Peyer's patch (tissue), 4 donors: ENCODE results near the gene QPRT. TPM values are rescaled to one million over a fixed set of nuclear protein-coding genes. Genes with fewer than 3 reads are reported as not detected.

Source experiments
- DNase-seq, 3 donors: peaks; one replicate each; pipeline ENCODE4 v3.0.0-alpha.2; 2017 to 2019
- H3K27ac ChIP-seq, 4 donors: fragments of 200-600 bp; sonication (generic); one replicate each; pipeline ENCODE4 v1.5.1; 2016 to 2019
- H3K27me3 ChIP-seq, 2 donors: fragments of 200-600 bp; sonication (generic); one replicate each; pipeline ENCODE4 v1.5.1; 2019
- H3K36me3 ChIP-seq, 3 donors: fragments of 200-600 bp; sonication (generic); one replicate each; pipeline ENCODE4 v1.5.1; 2016 to 2019
- H3K4me1 ChIP-seq, 4 donors: fragments of 200-600 bp; sonication (generic); one replicate each; pipeline ENCODE4 v1.5.1; 2016 to 2019
- H3K4me3 ChIP-seq, 4 donors: fragments of 200-600 bp; sonication (generic); 1 replicate in 3 of 4; 2 replicates in 1 of 4; pipeline ENCODE4 v1.5.1; 2016 to 2019; ENCODE audit warnings: mild to moderate bottlenecking in 1 of 4
- H3K9me3 ChIP-seq, 4 donors: fragments of 200-600 bp; sonication (generic); one replicate each; pipeline ENCODE4 v1.5.1; 2016 to 2019; ENCODE audit warnings: mild to moderate bottlenecking in 1 of 4
- POLR2A ChIP-seq, 2 donors: fragments of 450-650 bp; IDR thresholded peaks; one replicate each; pipeline ENCODE4 v1.5.1; 2017; ENCODE audit warnings: antibody characterized with exemption in 2 of 2, mild to moderate bottlenecking in 2 of 2, moderate library complexity in 2 of 2
- total RNA-seq, 4 donors: library from RNA; depleted of rRNA; stranded (reverse); fragments of >200 nt; gene quantifications; one replicate each; pipeline ENCODE4 v1.1.0, GENCODE V29; 2016
- TF ChIP-seq, protein P1 (sequence below), 6 experiments: fragments of 450-650 bp in 4 of 6; fragments of 200-600 bp in 2 of 6; sonication (generic) in 1 of 6; IDR thresholded peaks; one replicate each; pipeline ENCODE4 v1.5.1; 2017 to 2019; ENCODE audit warnings: antibody characterized with exemption in 6 of 6, mild to moderate bottlenecking in 3 of 6, moderate library complexity in 1 of 6

Gene QPRT
- total RNA-seq, 4 donors from 2014 or later, result 40.4 to 96.3 (median 47.4) TPM

DNA sequence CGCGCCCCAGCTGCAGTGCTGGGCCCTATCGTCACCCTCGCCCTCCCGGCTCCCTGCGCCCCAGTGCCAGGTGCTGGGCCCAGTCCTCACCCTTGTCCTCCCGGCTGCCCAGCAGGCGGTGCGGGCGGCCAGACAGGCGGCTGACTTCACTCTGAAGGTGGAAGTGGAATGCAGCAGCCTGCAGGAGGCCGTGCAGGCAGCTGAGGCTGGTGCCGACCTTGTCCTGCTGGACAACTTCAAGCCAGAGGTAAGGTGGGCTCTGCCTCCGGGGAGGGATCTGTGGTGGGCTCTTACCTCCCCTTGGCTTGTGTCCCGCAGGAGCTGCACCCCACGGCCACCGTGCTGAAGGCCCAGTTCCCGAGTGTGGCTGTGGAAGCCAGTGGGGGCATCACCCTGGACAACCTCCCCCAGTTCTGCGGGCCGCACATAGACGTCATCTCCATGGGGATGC is 17.9 kb downstream of the QPRT start:
- no peak for DNase-seq
- peaks cover 0 to 7% (median 0%) of the 10 kb centered on the region in 4 donors for H3K4me1 ChIP-seq
- no peak overlapping the region for H3K4me3 ChIP-seq
- peaks cover 0 to 9% (median 0%) of the 10 kb centered on the region in 4 donors for H3K9me3 ChIP-seq
- no peak overlapping the region for H3K27ac ChIP-seq
- H3K36me3 ChIP-seq, result peaks cover 0 to 5% (median 0%) of the 10 kb centered on the region in 3 donors
- no peaks in the 10 kb centered on the region for H3K27me3 ChIP-seq
- TF ChIP-seq, protein P1, sequence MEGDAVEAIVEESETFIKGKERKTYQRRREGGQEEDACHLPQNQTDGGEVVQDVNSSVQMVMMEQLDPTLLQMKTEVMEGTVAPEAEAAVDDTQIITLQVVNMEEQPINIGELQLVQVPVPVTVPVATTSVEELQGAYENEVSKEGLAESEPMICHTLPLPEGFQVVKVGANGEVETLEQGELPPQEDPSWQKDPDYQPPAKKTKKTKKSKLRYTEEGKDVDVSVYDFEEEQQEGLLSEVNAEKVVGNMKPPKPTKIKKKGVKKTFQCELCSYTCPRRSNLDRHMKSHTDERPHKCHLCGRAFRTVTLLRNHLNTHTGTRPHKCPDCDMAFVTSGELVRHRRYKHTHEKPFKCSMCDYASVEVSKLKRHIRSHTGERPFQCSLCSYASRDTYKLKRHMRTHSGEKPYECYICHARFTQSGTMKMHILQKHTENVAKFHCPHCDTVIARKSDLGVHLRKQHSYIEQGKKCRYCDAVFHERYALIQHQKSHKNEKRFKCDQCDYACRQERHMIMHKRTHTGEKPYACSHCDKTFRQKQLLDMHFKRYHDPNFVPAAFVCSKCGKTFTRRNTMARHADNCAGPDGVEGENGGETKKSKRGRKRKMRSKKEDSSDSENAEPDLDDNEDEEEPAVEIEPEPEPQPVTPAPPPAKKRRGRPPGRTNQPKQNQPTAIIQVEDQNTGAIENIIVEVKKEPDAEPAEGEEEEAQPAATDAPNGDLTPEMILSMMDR (IDR thresholded peaks at IDR 0.05), result no peak
- no peak for TF ChIP-seq POLR2A (IDR thresholded peaks at IDR 0.05)

DNA sequence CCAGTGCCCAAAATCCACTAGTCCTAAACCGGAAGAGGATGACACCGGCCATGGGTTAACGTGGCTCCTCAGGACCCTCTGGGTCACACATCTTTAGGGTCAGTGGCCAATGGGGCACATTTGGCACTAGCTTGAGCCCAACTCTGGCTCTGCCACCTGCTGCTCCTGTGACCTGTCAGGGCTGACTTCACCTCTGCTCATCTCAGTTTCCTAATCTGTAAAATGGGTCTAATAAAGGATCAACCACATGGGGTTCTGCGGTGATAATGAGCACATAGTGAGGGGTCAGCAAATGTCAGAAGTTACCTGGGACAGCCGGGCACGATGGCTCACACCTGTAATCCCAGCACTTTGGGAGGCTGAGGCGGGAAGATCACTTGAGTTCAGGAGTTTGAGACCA is 18.4 kb downstream of the QPRT start:
- TF ChIP-seq, protein P1 (IDR thresholded peaks at IDR 0.05), result no peak
- no peak for TF ChIP-seq POLR2A (IDR thresholded peaks at IDR 0.05)
- Histone ChIP-seq H3K9me3 (peaks cover 0 to 9% (median 0%) of the 10 kb centered on the region in 4 donors), H3K27me3 (no peaks in the 10 kb centered on the region), H3K4me3 (no peak overlapping the region), H3K36me3 (peaks cover 0 to 5% (median 0%) of the 10 kb centered on the region in 3 donors), H3K4me1 (peaks cover 0 to 7% (median 2%) of the 10 kb centered on the region in 4 donors), H3K27ac (no peak overlapping the region)
- no peak for DNase-seq

DNA sequence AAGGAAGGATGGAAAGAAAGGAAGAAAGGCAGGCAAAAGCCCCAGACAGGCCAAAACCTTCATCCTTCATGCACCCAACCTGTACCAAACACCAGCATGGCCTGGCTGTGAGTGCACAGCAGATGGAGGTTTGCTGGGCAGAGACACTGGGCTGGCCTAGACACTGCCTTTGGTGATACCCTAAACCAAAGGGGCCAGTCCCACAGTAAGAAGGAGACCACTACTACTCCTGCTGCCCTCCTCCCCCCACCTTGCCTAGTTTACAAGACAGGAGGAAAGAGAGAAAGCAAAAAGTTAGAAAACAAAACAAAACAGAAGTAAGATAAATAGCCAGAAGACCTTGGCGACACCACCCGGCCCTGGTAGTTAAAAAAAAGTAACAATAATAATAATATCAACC is 19.1 kb downstream of the QPRT start:
- H3K36me3 ChIP-seq, result peaks cover 0 to 5% (median 0%) of the 10 kb centered on the region in 3 donors
- H3K4me1 ChIP-seq, result peaks cover 0 to 10% (median 4%) of the 10 kb centered on the region in 4 donors
- peaks cover 0 to 9% (median 0%) of the 10 kb centered on the region in 4 donors for H3K9me3 ChIP-seq
- no peaks in the 10 kb centered on the region for H3K27me3 ChIP-seq
- no peak overlapping the region for H3K4me3 ChIP-seq
- TF ChIP-seq, protein P1 (IDR thresholded peaks at IDR 0.05), result no peak
- no peak for TF ChIP-seq POLR2A (IDR thresholded peaks at IDR 0.05)
- DNase-seq, result no peak
- H3K27ac ChIP-seq, result no peak overlapping the region

DNA sequence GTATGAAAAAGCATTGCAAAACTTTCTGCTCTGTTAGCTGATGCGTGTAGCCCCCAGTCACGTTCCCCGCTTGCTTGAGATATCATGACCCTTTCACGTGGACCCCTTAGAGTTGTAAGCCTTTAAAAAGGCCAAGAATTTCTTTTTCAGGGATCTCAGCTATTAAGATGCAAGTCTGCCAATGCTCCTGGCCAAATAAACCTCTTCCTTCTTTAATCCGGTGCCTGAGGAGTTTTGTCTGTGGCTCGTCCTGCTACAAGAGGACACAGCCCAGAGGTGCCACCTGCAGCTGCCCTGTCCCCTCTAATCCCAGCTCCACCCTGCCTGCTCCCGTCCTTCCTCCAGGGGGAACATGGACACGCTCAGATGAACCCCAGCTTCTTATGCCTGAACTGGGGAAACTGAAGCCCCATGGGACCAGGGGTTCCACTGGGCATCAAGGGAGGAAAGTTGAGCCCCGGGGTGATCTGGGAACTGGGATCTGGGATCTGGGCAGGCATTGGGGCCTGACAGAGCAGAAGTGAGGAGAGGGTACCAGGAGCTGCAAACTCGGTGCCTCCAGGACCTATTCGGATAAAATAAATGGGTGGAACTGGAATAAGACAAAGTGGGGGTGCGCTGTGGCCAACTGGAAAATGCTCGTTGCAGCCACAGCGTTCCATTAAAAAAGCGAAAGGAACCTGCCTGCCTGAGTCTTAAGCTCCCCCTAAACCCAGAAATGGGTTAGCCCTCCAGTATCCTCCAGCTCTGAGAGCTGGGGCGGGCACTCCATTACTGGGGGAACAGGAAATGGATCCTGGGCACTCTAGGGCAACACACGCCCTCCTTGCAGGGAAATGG is 19.7 kb downstream of the QPRT start:
- Histone ChIP-seq H3K4me3 (no peak overlapping the region), H3K27ac (no peak overlapping the region), H3K9me3 (peaks cover 0 to 9% (median 0%) of the 10 kb centered on the region in 4 donors), H3K27me3 (no peaks in the 10 kb centered on the region), H3K4me1 (peaks cover 0 to 10% (median 4%) of the 10 kb centered on the region in 4 donors), H3K36me3 (peaks cover 0 to 5% (median 0%) of the 10 kb centered on the region in 3 donors)
- DNase-seq, result peak in 1 of 3 donors; percentile 23
- TF ChIP-seq POLR2A (IDR thresholded peaks at IDR 0.05), result no peak
- TF ChIP-seq, protein P1 (IDR thresholded peaks at IDR 0.05), result no peak

DNA sequence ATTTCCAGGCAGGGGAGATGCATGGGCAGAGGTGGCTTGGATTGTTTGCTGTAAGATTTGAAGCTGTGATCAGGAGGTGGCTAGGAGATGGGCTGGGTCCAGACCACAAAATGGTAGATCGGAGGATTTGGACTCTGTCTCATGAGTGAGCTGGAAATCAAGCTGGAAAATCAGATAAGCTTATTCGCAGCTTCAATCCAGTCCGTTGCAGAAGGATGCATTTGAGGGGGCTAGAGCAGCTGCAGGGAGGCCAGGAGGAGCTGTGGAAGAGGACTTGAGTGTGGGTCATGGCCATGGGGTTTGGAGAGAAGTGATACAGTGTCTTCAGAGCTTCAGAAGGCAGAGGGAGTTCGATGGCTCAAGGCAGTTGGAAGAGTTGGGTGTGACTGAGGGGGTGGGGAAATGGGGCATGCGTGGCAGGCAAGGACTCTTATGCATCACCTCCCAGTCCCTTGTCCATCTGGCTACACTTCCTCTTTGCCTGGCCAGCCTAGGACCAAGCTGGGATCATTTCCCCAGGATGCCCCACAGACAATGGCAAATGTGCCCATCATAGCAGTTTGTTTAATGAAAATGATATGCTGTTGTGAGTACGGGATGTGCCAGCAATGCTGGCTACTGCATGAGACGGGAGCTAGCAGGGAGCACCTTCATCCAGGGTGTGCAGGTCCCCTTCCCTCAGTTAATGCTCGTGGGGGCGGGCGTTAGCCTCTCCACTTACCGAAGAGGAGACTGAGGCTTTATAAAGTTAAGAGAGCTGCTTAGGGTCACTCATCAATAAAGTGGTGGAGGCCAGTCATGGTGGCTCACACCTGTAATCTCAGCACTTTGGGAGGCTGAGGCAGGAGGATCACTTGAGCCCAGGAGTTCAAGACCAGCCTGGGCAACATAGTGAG is 20.6 kb downstream of the QPRT start:
- Histone ChIP-seq H3K4me3 (no peak overlapping the region), H3K9me3 (peaks cover 0 to 9% (median 0%) of the 10 kb centered on the region in 4 donors), H3K4me1 (peaks cover 0 to 10% (median 4%) of the 10 kb centered on the region in 4 donors), H3K27me3 (no peaks in the 10 kb centered on the region), H3K27ac (no peak overlapping the region), H3K36me3 (peaks cover 0 to 5% (median 0%) of the 10 kb centered on the region in 3 donors)
- TF ChIP-seq, protein P1 (IDR thresholded peaks at IDR 0.05), result no peak
- no peak for TF ChIP-seq POLR2A (IDR thresholded peaks at IDR 0.05)
- DNase-seq, result no peak
